MM.1S (cell line): ENCODE measurements around the gene DISC1.

Experiments
- DNase-seq: peaks from one replicate; pipeline ENCODE4 v3.0.0-alpha.2; 2015
- H2AFZ ChIP-seq: fragments of 300-600 bp; sonication (generic); 2 replicates; pipeline ENCODE4 v1.6.0; 2016; ENCODE audit warnings: antibody characterized with exemption, low read length
- H3F3A ChIP-seq: fragments of 300-600 bp; sonication (generic); 2 replicates; pipeline ENCODE4 v1.6.1; 2016; ENCODE audit warnings: mild to moderate bottlenecking, antibody characterized with exemption, low read length, moderate library complexity, mixed read lengths; ENCODE audit not compliant: insufficient read depth
- H3K27ac ChIP-seq: fragments of 300-600 bp; sonication (generic); 2 replicates; pipeline ENCODE4 v1.5.1; 2016; ENCODE audit warnings: mild to moderate bottlenecking, low read length
- H3K27me3 ChIP-seq: fragments of 300-600 bp; sonication (generic); replicated peaks from 2 replicates; pipeline ENCODE4 v1.6.0; 2016; ENCODE audit warnings: low read length; ENCODE audit not compliant: insufficient read depth
- H3K36me3 ChIP-seq: fragments of 300-600 bp; sonication (generic); replicated peaks from 2 replicates; pipeline ENCODE4 v1.6.1; 2016; ENCODE audit warnings: mild to moderate bottlenecking, low read length, mixed read lengths; ENCODE audit not compliant: insufficient read depth
- H3K4me1 ChIP-seq: fragments of 300-600 bp; sonication (generic); 2 replicates; pipeline ENCODE4 v1.6.1; 2016; ENCODE audit warnings: low read length, mixed read lengths
- H3K4me2 ChIP-seq: fragments of 300-600 bp; sonication (generic); 2 replicates; pipeline ENCODE4 v1.6.0; 2016; ENCODE audit warnings: low read depth, low read length
- H3K4me3 ChIP-seq: fragments of 300-600 bp; sonication (generic); 2 replicates; pipeline ENCODE4 v1.5.1; 2016; ENCODE audit warnings: low read length, mixed read lengths
- H3K79me2 ChIP-seq: fragments of 300-600 bp; sonication (generic); 2 replicates; pipeline ENCODE4 v1.6.1; 2016; ENCODE audit warnings: mixed run types, low read length, mixed read lengths
- H3K9ac ChIP-seq: fragments of 300-600 bp; sonication (generic); 2 replicates; pipeline ENCODE4 v1.6.1; 2016; ENCODE audit warnings: low read length, mixed read lengths
- H3K9me2 ChIP-seq: fragments of 300-600 bp; sonication (generic); replicated peaks from 2 replicates; pipeline ENCODE4 v1.6.1; 2016; ENCODE audit warnings: mild to moderate bottlenecking, low read length, mixed read lengths; ENCODE audit not compliant: insufficient read depth
- H3K9me3 ChIP-seq: fragments of 300-600 bp; sonication (generic); replicated peaks from 2 replicates; pipeline ENCODE4 v1.6.1; 2016; ENCODE audit warnings: mild to moderate bottlenecking, low read length, mixed read lengths; ENCODE audit not compliant: insufficient read depth
- H4K20me1 ChIP-seq: fragments of 300-600 bp; sonication (generic); 2 replicates; pipeline ENCODE4 v1.6.1; 2016; ENCODE audit warnings: mild to moderate bottlenecking, low read length, moderate library complexity, mixed read lengths; ENCODE audit not compliant: insufficient read depth
- CTCF ChIP-seq: fragments of 300-600 bp; sonication (generic); IDR thresholded peaks from 2 replicates; pipeline ENCODE4 v1.5.1; 2016; ENCODE audit warnings: antibody characterized with exemption, low read length, mixed read lengths
- EZH2 ChIP-seq: fragments of 300-600 bp; sonication (generic); optimal IDR thresholded peaks from 2 replicates; pipeline ENCODE3; 2017; ENCODE audit warnings: low read depth, mild to moderate bottlenecking, antibody characterized with exemption, low read length, mixed read lengths
- EZH2phosphoT487 ChIP-seq: fragments of 300-600 bp; sonication (generic); IDR thresholded peaks from 2 replicates; pipeline ENCODE4 v1.6.1; 2018; ENCODE audit warnings: antibody characterized with exemption, low read length

The DISC1 gene

DNA sequence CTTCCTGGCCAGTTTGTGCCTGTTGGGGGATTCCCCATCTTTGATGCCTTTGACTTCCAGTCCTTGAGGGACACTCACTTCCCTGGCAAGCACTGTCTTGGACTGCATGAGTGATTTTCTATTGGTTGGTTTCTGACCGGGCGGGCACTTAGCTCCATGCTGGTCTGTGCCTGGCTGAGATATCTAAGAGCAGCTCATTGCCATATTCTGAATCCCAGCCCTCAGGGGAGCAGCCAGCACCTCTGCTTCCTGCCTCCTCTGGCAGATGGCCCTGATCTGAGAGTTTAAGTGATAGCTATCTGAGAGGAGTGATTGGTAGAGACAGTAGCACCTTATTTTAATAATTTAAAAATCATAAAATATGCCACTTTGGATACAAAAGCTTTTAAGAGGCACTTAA is 52.5 kb downstream of the DISC1 start:
- H3K27me3 ChIP-seq: no peaks in the 10 kb centered on the region
- no peak overlapping the region for H3K4me2 ChIP-seq
- H4K20me1 ChIP-seq: no peaks in the 10 kb centered on the region
- no peak overlapping the region for H3K27ac ChIP-seq
- TF ChIP-seq CTCF (no peak), EZH2phosphoT487 (no peak), EZH2 (no peak)
- H3K9me3 ChIP-seq: no peaks in the 10 kb centered on the region
- no peaks in the 10 kb centered on the region for H3F3A ChIP-seq
- H2AFZ ChIP-seq: no peak overlapping the region
- DNase-seq: no peak
- no peaks in the 10 kb centered on the region for H3K9me2 ChIP-seq
- H3K4me3 ChIP-seq: no peak overlapping the region
- no peaks in the 10 kb centered on the region for H3K4me1 ChIP-seq
- no peaks in the 10 kb centered on the region for H3K79me2 ChIP-seq
- H3K9ac ChIP-seq: no peak overlapping the region
- H3K36me3 ChIP-seq: no peaks in the 10 kb centered on the region

DNA sequence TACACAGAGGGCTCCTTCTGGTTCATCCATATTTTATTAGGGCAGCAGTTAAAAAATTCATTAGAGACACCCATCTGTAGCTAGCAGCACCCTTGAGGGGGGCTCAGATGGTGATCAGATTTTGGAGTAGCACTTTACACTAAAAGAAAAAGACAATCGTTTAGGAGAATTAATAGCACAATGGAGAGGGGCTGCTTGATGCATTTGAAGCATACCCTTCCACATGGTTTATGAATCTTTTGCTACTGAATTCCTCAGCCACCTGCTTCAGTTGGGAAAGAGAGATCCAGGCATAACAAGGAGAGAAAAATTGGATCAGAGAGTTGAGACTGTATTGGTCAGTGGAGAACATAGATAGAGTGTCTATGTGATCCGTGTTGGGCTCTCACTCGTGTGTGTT is 54.4 kb downstream of the DISC1 start:
- Histone ChIP-seq H3K9me2 (no peaks in the 10 kb centered on the region), H3K36me3 (no peaks in the 10 kb centered on the region), H3K9me3 (no peaks in the 10 kb centered on the region), H3K4me1 (no peaks in the 10 kb centered on the region), H3K4me2 (no peak overlapping the region), H3K4me3 (no peak overlapping the region), H4K20me1 (no peaks in the 10 kb centered on the region), H3F3A (no peaks in the 10 kb centered on the region), H2AFZ (no peak overlapping the region), H3K27me3 (no peaks in the 10 kb centered on the region), H3K9ac (no peak overlapping the region), H3K79me2 (no peaks in the 10 kb centered on the region), H3K27ac (no peak overlapping the region)
- no peak for DNase-seq
- TF ChIP-seq CTCF (no peak), EZH2phosphoT487 (no peak), EZH2 (no peak)

DNA sequence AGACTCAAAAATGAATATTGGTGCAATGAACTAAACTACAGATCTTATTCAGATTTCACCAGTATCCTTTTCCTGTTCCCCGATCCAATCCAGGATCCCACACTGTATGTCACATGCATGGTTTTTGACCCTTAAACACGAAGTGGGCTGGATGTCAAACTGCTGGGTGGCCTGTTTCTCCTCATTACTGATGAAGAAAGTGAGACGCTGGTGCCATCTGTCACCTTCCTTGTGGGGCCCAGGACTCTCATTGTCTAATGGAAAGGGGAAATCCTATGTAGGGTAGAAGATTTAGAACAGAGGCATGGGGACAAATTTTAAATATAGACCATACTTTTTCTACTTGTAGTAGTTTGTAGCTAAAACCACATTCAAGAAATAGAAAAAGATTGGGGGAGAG is 56.2 kb downstream of the DISC1 start:
- Histone ChIP-seq H3K9me3 (no peaks in the 10 kb centered on the region), H3K4me2 (no peak overlapping the region), H4K20me1 (no peaks in the 10 kb centered on the region), H3K36me3 (no peaks in the 10 kb centered on the region), H3K9me2 (no peaks in the 10 kb centered on the region), H3K4me1 (no peaks in the 10 kb centered on the region), H3K27ac (no peak overlapping the region), H3K9ac (no peak overlapping the region), H3K4me3 (no peak overlapping the region), H3K79me2 (no peaks in the 10 kb centered on the region), H3K27me3 (no peaks in the 10 kb centered on the region), H3F3A (no peaks in the 10 kb centered on the region), H2AFZ (no peak overlapping the region)
- DNase-seq: no peak
- TF ChIP-seq EZH2 (no peak), EZH2phosphoT487 (no peak), CTCF (no peak)
